Lower lobe of right lung (tissue), 2 donors: ENCODE data around the gene PHACTR1. TPM values are rescaled to one million over a fixed set of nuclear protein-coding genes. Genes with fewer than 3 reads are reported as not detected.

Experiments
- ATAC-seq, 2 donors: fragments of 200-7000 bp; cut with Tn5 transposase; one replicate each; pipeline ENCODE4 v1.9.1; 2020 to 2022; ENCODE audit warnings: mild to moderate bottlenecking in 2 of 2, moderate library complexity in 2 of 2
- DNase-seq: peaks from one replicate; pipeline ENCODE4 v3.0.0-alpha.2; 2020
- H3K27ac ChIP-seq: fragments of 200-600 bp; one replicate; pipeline ENCODE4 v1.8.0; 2022
- H3K27me3 ChIP-seq: fragments of 200-600 bp; one replicate; pipeline ENCODE4 v1.8.0; 2022; ENCODE audit warnings: low read depth
- H3K36me3 ChIP-seq: fragments of 200-600 bp; one replicate; pipeline ENCODE4 v1.8.0; 2022; ENCODE audit warnings: mild to moderate bottlenecking
- H3K4me1 ChIP-seq: fragments of 200-600 bp; one replicate; pipeline ENCODE4 v1.8.0; 2022
- H3K4me3 ChIP-seq: fragments of 200-600 bp; one replicate; pipeline ENCODE4 v1.8.0; 2022; ENCODE audit warnings: mild to moderate bottlenecking
- H3K9me3 ChIP-seq: fragments of 200-600 bp; one replicate; pipeline ENCODE4 v1.8.0; 2022
- intact Hi-C: fragments of 100-400 bp; cut with DNase I; formaldehyde crosslinking; loops from one replicate; pipeline ENCODE4 v1.11.0; 2022
- total RNA-seq: library from RNA; stranded (reverse); fragmentation: NEBNext Ultra II Directional; extraction: Animal tissue kit (Norgen Biotek cat#: 25700); gene quantifications from one replicate; pipeline ENCODE4 v1.2.1, GENCODE V29; 2021
- TF ChIP-seq, protein P1 (sequence below): fragments of 200-600 bp; IDR thresholded peaks from one replicate; pipeline ENCODE4 v1.8.0; 2022; ENCODE audit warnings: antibody characterized with exemption, mild to moderate bottlenecking
- donor health status: DM: no; HTN: yes; CAD: no; lungs with severe emphysema.

PHACTR1 gene
- total RNA-seq, 1 donor from 2014 or later, result 91.0 TPM

DNA sequence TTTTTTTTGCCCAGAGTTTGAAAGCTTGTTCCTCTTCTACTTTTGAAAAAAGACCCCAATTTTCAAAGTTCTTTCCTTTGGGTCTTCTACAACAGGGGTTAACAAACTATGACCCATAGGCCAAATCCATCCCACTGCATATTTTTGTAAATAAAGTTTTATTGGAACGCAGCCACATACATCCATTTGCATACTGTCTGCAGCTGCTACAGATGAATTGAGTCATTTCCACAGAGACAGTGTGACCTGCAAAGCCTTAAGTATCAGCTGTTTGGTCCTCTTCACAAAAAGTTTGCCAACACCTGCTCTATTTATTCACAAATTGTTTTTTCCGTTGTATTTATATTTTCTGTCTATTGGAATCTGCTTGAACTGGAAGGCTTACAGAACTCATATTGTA is 422.6 kb downstream of the PHACTR1 start:
- H3K4me1 ChIP-seq, result no peaks in the 10 kb centered on the region
- H3K4me3 ChIP-seq, result no peak overlapping the region
- DNase-seq, result no peak
- H3K9me3 ChIP-seq, result no peaks in the 10 kb centered on the region
- TF ChIP-seq, protein P1, sequence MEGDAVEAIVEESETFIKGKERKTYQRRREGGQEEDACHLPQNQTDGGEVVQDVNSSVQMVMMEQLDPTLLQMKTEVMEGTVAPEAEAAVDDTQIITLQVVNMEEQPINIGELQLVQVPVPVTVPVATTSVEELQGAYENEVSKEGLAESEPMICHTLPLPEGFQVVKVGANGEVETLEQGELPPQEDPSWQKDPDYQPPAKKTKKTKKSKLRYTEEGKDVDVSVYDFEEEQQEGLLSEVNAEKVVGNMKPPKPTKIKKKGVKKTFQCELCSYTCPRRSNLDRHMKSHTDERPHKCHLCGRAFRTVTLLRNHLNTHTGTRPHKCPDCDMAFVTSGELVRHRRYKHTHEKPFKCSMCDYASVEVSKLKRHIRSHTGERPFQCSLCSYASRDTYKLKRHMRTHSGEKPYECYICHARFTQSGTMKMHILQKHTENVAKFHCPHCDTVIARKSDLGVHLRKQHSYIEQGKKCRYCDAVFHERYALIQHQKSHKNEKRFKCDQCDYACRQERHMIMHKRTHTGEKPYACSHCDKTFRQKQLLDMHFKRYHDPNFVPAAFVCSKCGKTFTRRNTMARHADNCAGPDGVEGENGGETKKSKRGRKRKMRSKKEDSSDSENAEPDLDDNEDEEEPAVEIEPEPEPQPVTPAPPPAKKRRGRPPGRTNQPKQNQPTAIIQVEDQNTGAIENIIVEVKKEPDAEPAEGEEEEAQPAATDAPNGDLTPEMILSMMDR, result no peak
- ATAC-seq, result no peak
- intact Hi-C loops, result no loop called here
- no peaks in the 10 kb centered on the region for H3K27me3 ChIP-seq
- no peaks in the 10 kb centered on the region for H3K36me3 ChIP-seq
- no peak overlapping the region for H3K27ac ChIP-seq

DNA sequence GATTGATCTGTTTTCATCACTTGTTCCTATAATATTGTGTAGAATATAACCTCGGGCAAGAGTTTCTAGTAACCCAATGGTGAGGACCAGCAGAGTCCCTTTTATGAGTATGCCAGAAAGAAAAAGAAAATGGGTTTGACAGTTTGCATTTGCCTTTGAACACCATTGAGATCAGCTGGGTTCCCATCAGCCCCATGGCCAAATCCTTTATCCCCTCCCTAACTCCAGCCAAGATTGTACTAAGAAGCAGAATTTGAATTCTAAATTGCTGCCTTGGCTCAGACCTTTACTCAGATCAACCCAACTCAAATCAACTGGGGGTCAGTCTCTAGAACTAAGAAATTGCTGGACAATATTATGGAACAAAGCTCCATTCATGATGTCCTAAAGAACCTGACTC is 424.4 kb downstream of the PHACTR1 start:
- H3K4me1 ChIP-seq, result no peaks in the 10 kb centered on the region
- no peak for ATAC-seq
- H3K27me3 ChIP-seq, result no peaks in the 10 kb centered on the region
- TF ChIP-seq, protein P1, result no peak
- intact Hi-C loops, result no loop called here
- no peak overlapping the region for H3K4me3 ChIP-seq
- DNase-seq, result no peak
- no peak overlapping the region for H3K27ac ChIP-seq
- H3K36me3 ChIP-seq, result no peaks in the 10 kb centered on the region
- no peaks in the 10 kb centered on the region for H3K9me3 ChIP-seq

DNA sequence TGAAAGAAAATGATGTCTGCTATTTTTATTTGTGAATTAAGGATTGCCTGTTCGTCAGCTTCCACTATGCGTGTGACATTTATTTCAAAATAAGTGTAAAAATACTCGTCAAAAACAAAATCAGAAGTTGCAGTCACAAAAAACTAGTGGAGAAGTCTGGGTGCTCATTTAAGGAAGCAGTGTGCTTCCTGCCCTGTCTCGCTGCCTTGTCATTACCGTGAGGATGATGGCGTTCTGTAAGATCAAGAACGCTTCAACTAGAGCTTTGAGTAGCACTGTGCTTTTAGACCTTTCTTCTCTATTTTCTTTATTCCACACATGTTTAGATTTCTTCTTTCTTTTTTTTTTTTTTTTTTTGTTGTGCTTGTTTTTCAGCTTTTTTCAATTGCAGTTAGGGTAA is 424.8 kb downstream of the PHACTR1 start:
- Histone ChIP-seq H3K27me3 (no peaks in the 10 kb centered on the region), H3K36me3 (no peaks in the 10 kb centered on the region), H3K4me1 (no peaks in the 10 kb centered on the region), H3K9me3 (no peaks in the 10 kb centered on the region), H3K27ac (no peak overlapping the region), H3K4me3 (no peak overlapping the region)
- DNase-seq, result no peak
- TF ChIP-seq, protein P1, result no peak
- intact Hi-C loops, result no loop called here
- ATAC-seq, result no peak

DNA sequence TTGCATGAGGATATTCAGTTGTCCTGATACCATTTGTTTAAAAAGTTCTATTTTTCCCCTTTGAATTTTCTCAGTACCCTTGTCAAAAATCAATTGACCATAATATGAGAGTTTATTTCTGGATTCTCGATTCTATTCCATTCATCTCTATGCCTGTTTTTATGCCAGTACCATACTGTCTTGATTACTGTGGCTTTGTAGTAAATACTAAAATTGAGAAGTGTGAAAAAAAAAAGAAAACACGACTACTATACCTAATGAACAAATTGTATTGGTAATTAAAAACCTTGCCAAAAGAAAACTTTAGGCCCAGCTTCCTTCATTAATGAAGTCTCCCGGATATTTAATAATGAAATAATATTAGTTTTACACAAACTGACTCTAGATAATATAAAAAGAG is 426.0 kb downstream of the PHACTR1 start:
- Histone ChIP-seq H3K4me1 (no peaks in the 10 kb centered on the region), H3K4me3 (no peak overlapping the region), H3K27me3 (no peaks in the 10 kb centered on the region), H3K36me3 (no peaks in the 10 kb centered on the region), H3K27ac (no peak overlapping the region), H3K9me3 (no peaks in the 10 kb centered on the region)
- intact Hi-C loops, result no loop called here
- DNase-seq, result no peak
- no peak for ATAC-seq
- TF ChIP-seq, protein P1, result no peak

DNA sequence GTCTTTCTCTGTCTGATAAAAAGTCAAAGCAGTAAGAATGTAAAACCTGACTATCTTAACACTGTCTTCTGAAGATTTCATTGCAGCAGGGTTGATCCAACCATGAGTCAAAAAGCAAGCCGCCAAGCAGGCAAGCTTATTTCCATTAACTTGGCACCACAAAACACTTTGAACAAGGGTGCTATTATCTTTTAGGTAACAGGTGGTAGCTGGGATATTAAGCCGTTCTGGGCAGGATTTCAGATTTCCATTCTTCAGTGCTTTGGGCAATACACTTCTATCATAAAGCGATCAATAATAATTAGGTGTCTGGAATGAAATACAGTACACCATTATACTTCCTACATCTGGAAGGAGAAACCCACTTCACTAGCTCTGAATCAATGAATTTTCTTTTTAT is 429.9 kb downstream of the PHACTR1 start:
- Histone ChIP-seq H3K4me3 (no peak overlapping the region), H3K36me3 (no peaks in the 10 kb centered on the region), H3K9me3 (no peaks in the 10 kb centered on the region), H3K4me1 (no peaks in the 10 kb centered on the region), H3K27me3 (no peaks in the 10 kb centered on the region), H3K27ac (no peak overlapping the region)
- ATAC-seq (no peak), DNase-seq (no peak)
- TF ChIP-seq, protein P1, result no peak
- intact Hi-C loops, result no loop called here

DNA sequence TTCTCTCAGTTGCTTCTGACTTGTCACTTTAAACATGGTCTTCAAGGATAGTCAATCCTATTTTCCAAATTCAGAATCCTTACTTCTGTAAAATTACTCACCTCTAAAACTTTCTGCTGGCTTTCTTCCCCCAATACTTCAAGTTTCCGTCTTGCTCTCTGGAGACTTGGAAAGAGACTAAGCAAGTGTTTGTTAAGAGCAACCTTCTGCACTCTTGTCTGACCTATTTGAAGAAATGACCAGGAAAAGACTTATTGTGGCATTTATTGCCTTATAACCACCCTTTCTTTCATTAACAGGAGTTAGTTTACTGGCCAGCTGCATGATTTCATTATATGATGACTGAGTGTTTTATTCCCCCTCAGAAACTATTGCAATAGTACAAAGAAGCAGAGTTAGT is 430.8 kb downstream of the PHACTR1 start:
- Histone ChIP-seq H3K27ac (no peak overlapping the region), H3K4me1 (no peaks in the 10 kb centered on the region), H3K9me3 (no peaks in the 10 kb centered on the region), H3K4me3 (no peak overlapping the region), H3K27me3 (no peaks in the 10 kb centered on the region), H3K36me3 (no peaks in the 10 kb centered on the region)
- intact Hi-C loops, result no loop called here
- TF ChIP-seq, protein P1, result no peak
- DNase-seq, result no peak
- ATAC-seq, result no peak
